ENCODE measurements around the gene LBHD1. TPM values are rescaled to one million over a fixed set of nuclear protein-coding genes. Genes with fewer than 3 reads are reported as not detected.
A peak's percentile ranks its signal among the peaks of the same experiment; 100 is the strongest.

The LBHD1 gene
- total and polyA plus RNA-seq, 2 of the 13 experiments (the other 11 are each of a cell fraction or from before 2014, with no cell fraction given), result 3.2 to 3.7 TPM

- no peak for TF ChIP-seq RARG (CRISPR knock-in tag; IDR thresholded peaks at IDR 0.05; ENCODE audit: low read depth)
- TF ChIP-seq ZNF781 (CRISPR knock-in tag; IDR thresholded peaks at IDR 0.05; ENCODE audit: borderline replicate concordance, not compliant biosample characterization), result peak; percentile 44
- 0 out of 2 replicates have a peak, but pooled peaks have one; percentile 75 for TF ChIP-seq THYN1 (CRISPR knock-in tag; IDR thresholded peaks at IDR 0.05; ENCODE audit: borderline replicate concordance, low read depth)
- TF ChIP-seq, protein P1, sequence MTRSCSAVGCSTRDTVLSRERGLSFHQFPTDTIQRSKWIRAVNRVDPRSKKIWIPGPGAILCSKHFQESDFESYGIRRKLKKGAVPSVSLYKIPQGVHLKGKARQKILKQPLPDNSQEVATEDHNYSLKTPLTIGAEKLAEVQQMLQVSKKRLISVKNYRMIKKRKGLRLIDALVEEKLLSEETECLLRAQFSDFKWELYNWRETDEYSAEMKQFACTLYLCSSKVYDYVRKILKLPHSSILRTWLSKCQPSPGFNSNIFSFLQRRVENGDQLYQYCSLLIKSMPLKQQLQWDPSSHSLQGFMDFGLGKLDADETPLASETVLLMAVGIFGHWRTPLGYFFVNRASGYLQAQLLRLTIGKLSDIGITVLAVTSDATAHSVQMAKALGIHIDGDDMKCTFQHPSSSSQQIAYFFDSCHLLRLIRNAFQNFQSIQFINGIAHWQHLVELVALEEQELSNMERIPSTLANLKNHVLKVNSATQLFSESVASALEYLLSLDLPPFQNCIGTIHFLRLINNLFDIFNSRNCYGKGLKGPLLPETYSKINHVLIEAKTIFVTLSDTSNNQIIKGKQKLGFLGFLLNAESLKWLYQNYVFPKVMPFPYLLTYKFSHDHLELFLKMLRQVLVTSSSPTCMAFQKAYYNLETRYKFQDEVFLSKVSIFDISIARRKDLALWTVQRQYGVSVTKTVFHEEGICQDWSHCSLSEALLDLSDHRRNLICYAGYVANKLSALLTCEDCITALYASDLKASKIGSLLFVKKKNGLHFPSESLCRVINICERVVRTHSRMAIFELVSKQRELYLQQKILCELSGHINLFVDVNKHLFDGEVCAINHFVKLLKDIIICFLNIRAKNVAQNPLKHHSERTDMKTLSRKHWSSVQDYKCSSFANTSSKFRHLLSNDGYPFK (CRISPR knock-in tag; IDR thresholded peaks at IDR 0.05; ENCODE audit: borderline replicate concordance), result peak; percentile 86
- 0 out of 2 replicates have a peak, but pooled peaks have one; percentile 56 for TF ChIP-seq HNRNPL (IDR thresholded peaks at IDR 0.05; ENCODE audit: low read depth, low read length)
- TF ChIP-seq, protein P2, sequence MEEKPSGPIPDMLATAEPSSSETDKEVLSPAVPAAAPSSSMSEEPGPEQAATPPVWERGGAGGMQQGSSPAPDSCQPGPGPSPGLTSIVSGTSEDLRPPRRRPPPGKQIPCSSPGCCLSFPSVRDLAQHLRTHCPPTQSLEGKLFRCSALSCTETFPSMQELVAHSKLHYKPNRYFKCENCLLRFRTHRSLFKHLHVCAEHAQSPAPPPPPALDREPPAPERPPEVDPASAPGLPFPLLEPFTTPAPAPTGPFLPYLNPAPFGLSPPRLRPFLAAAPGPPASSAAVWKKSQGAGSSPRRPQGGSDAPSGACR (CRISPR knock-in tag; IDR thresholded peaks at IDR 0.05), result no peak
- TF ChIP-seq NR2F1 (CRISPR knock-in tag; IDR thresholded peaks at IDR 0.05), result no peak
- TF ChIP-seq POLR2A (IDR thresholded peaks at IDR 0.05; ENCODE audit: insufficient read depth in 1 of 2, low read depth in 2 of 2, low read length in 2 of 2), result peak; percentile 80 to 82
- TF ChIP-seq CENPT (CRISPR knock-in tag; IDR thresholded peaks at IDR 0.05; ENCODE audit: low read depth), result no peak
- no peak for TF ChIP-seq SOX6 (IDR thresholded peaks at IDR 0.05)
- TF ChIP-seq SOX6 (CRISPR knock-in tag; IDR thresholded peaks at IDR 0.05), result 0 out of 2 replicates have a peak, but pooled peaks have one; percentile 15
- TF ChIP-seq ZKSCAN8 (CRISPR knock-in tag; IDR thresholded peaks at IDR 0.05; ENCODE audit: borderline replicate concordance), result no peak
- TF ChIP-seq ZNF20 (CRISPR knock-in tag; IDR thresholded peaks at IDR 0.05), result no peak
- TF ChIP-seq PHF21A (CRISPR knock-in tag; IDR thresholded peaks at IDR 0.05), result peak; percentile 23; the same call in 1 of the 2 replicates
- peak; percentile 100 for TF ChIP-seq HNRNPLL (IDR thresholded peaks at IDR 0.05; ENCODE audit: low read depth, low read length, poor library complexity, severe bottlenecking)
- no peak for TF ChIP-seq ZBTB1 (CRISPR knock-in tag; IDR thresholded peaks at IDR 0.05; ENCODE audit: borderline replicate concordance)
- TF ChIP-seq PHF5A (CRISPR knock-in tag; IDR thresholded peaks at IDR 0.05; ENCODE audit: low read depth, unreplicated experiment), result no peak
- no peak for TF ChIP-seq GLI4 (CRISPR knock-in tag; IDR thresholded peaks at IDR 0.05; ENCODE audit: borderline replicate concordance)
- no peak for TF ChIP-seq HNRNPH1 (optimal IDR thresholded peaks at IDR 0.05; ENCODE audit: low read depth, low read length)
- TF ChIP-seq CC2D1A (CRISPR knock-in tag; IDR thresholded peaks at IDR 0.05), result no peak
- TF ChIP-seq ZNF34 (CRISPR knock-in tag; IDR thresholded peaks at IDR 0.05; ENCODE audit: borderline replicate concordance), result no peak
- TF ChIP-seq ZNF557 (CRISPR knock-in tag; IDR thresholded peaks at IDR 0.05), result no peak
- peak; percentile 38; the same call in 1 of the 2 replicates for TF ChIP-seq ZFY (CRISPR knock-in tag; IDR thresholded peaks at IDR 0.05)
- TF ChIP-seq ZNF180 (CRISPR knock-in tag; IDR thresholded peaks at IDR 0.05; ENCODE audit: borderline replicate concordance, low read depth), result 0 out of 2 replicates have a peak, but pooled peaks have one; percentile 65
- no peak for TF ChIP-seq ADNP (CRISPR knock-in tag; IDR thresholded peaks at IDR 0.05)
- TF ChIP-seq TSC22D2 (CRISPR knock-in tag; IDR thresholded peaks at IDR 0.05; ENCODE audit: borderline replicate concordance), result peak; percentile 34; the same call in 1 of the 2 replicates
Measured at GRCh38 chr11:62671608-62672389, at the start of gene LBHD1, which contains the start of gene UQCC3 (continued).

All from HepG2 (cell line).